Sigmoid colon (tissue), 4 donors: ENCODE measurements around the gene PSMB7.

ENCODE experiments used
- CTCF ChIP-seq, 4 experiments: fragments of 450-650 bp in 3 of 4; fragments of 200-600 bp in 1 of 4; IDR thresholded peaks; one replicate each; pipeline ENCODE4 v1.5.1; 2016 to 2019; ENCODE audit warnings: antibody characterized with exemption in 4 of 4, mild to moderate bottlenecking in 3 of 4, moderate library complexity in 2 of 4
- POLR2A ChIP-seq, 2 donors: fragments of 450-650 bp; IDR thresholded peaks; one replicate each; pipeline ENCODE4 v1.6.1; 2016; ENCODE audit warnings: antibody characterized with exemption in 2 of 2, mild to moderate bottlenecking in 2 of 2, moderate library complexity in 2 of 2
- POLR2AphosphoS5 ChIP-seq, 4 donors: sonication (generic); formaldehyde crosslinking; IDR thresholded peaks; one replicate each; pipeline ENCODE4 v1.6.1; 2017; ENCODE audit warnings: antibody characterized with exemption in 4 of 4

DNA sequence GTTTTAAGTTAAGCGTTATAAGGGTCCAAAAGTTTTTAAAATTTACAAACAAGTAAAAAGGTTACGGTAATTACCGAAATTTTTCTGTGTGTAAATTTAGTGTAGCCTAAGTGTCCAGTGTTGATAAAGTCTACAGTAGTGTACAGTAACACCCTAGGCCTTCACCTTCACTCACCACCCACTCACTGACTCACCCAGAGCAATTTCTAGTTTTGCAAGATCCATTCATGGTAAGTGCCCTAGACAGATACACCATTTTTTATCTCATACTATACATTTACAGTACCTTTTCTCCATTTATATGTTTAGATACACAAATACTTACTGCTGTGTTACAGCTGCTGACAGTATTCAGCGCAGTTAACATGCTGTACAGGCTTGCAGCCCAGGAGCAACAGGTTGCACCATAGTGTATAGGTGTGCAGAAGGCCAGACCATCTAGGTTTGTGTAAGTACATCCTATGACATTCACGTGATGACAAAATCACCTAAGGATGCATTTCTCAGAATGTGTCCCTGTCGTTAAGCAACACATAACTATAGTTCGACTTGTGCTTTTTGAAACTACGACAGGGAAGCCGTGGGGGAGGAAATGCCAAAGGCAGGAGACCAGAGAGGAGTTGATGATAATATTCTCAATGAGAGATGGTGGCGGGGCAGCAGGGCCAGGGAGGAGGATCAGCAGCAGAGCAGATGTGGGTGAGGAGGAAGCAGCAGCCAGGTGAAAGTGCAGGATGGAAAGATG lies 48.6 kb downstream of the PSMB7 start:
- TF ChIP-seq POLR2AphosphoS5 (IDR thresholded peaks at IDR 0.05): no peak
- no peak for TF ChIP-seq CTCF (IDR thresholded peaks at IDR 0.05)
- TF ChIP-seq POLR2A (IDR thresholded peaks at IDR 0.05): no peak
